ENCODE measurements around the gene AGTR1. TPM values are rescaled to one million over a fixed set of nuclear protein-coding genes. Genes with fewer than 3 reads are reported as not detected.

The AGTR1 gene
- total RNA-seq: not detected

DNA sequence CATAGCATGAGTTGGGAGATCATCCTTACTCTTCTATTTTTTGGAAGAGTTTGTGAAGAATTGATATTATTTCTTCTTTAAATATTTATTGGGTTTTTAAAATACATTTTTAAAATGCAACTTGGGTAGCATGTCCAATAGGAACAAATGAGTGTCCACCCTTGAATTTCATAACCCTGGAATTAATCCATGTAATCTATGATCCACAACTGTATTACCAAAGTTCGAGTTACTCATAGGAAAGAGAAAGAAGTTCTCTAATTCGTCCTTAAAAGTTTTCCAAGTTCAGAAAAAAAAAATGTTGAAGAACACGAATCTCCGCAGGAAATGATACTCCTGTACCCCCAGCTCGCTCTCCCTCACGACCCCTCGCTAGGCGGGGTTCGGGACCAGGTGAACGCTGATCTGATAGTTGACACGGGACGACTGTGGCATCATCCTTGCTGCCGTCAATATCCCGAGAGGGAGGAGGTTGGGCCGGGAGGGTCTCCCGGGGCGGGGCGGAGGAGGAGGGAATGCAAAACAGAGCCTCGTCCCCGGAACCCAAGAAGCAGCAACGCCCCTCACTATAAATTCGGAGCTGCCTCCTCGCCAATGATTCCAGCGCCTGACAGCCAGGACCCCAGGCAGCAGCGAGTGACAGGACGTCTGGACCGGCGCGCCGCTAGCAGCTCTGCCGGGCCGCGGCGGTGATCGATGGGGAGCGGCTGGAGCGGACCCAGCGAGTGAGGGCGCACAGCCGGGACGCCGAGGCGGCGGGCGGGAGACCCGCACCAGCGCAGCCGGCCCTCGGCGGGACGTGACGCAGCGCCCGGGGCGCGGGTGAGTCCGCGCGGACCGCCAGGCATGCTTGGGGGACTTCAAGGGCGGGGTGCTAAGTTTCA is at the start of gene AGTR1:
AGTR1 (plus strand) TSS at position 598 of the 884 bp plus-strand sequence. CDS start 43,133 bp downstream, outside the sequence.
- H3K36me3 Mint-ChIP-seq: no peaks in the 10 kb centered on the region
- H3K4me3 Mint-ChIP-seq: no peak within 1 kb of the TSS
- H3K27ac Mint-ChIP-seq: no peak within 1 kb of the TSS
- CTCF ChIA-PET: no interaction called here
- ATAC-seq (no peak), DNase-seq (no peak)
- peaks cover 22% of the 10 kb centered on the region for H3K27me3 Mint-ChIP-seq
- no peaks in the 10 kb centered on the region for H3K9me3 Mint-ChIP-seq (ENCODE audit: low read depth)
- no peaks in the 10 kb centered on the region for H3K4me1 Mint-ChIP-seq

GRCh38 chr3:148648685-148649352 is 48.9 kb upstream of the AGTR1 start:
- CTCF ChIA-PET: no interaction called here
- H3K27me3 Mint-ChIP-seq: no peaks in the 10 kb centered on the region
- H3K4me3 Mint-ChIP-seq: no peak overlapping the region
- ATAC-seq (no peak), DNase-seq (no peak)
- H3K4me1 Mint-ChIP-seq: no peaks in the 10 kb centered on the region
- H3K27ac Mint-ChIP-seq: no peak overlapping the region
- no peaks in the 10 kb centered on the region for H3K9me3 Mint-ChIP-seq (ENCODE audit: low read depth)
- H3K36me3 Mint-ChIP-seq: no peaks in the 10 kb centered on the region

DNA sequence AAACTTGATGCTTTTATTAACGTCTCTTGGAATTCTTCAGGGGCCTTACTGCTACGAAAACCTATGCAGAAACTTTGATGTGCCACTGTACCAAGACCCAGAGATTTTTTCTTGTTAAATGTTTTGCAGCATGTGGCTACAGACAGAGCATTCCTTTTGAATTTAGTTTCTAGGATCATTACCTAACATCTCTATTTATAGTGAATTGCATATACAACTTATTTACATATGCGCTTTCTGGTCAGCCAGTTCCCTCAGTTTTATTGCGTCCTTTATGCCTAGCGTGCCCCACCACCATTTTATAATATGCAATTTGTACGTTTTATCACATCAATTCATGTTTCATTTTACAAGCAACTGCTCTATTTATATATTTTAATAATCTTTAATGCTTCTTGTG is 46.2 kb upstream of the AGTR1 start:
- H3K4me1 Mint-ChIP-seq: no peaks in the 10 kb centered on the region
- DNase-seq: no peak
- H3K36me3 Mint-ChIP-seq: no peaks in the 10 kb centered on the region
- CTCF ChIA-PET: no interaction called here
- H3K9me3 Mint-ChIP-seq (ENCODE audit: low read depth): peaks cover 2% of the 10 kb centered on the region
- no peak for ATAC-seq
- no peaks in the 10 kb centered on the region for H3K27me3 Mint-ChIP-seq
- H3K27ac Mint-ChIP-seq: no peak overlapping the region
- no peak overlapping the region for H3K4me3 Mint-ChIP-seq

DNA sequence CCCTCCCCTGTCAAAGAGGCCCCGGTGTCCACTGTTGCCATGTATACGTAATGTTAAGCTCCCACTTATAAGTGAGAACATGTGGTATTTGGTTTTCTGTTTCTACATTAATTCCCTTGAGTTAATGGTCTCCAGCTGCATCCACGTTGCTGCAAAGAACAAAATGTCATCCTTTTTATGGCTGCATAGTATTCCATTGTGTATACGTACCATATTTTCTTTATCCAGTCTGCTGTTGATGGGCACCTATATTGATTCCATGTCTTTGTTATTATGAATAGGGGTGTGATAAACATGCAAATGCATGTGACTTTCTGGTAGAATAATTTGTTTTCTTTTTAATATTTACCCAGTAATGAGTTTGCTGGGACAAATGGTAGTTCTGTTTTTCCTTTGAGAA is 43.3 kb upstream of the AGTR1 start:
- H3K36me3 Mint-ChIP-seq: no peaks in the 10 kb centered on the region
- H3K27ac Mint-ChIP-seq: no peak overlapping the region
- H3K4me3 Mint-ChIP-seq: no peak overlapping the region
- no peak for ATAC-seq
- DNase-seq: no peak
- H3K27me3 Mint-ChIP-seq: no peaks in the 10 kb centered on the region
- H3K9me3 Mint-ChIP-seq (ENCODE audit: low read depth): peaks cover 2% of the 10 kb centered on the region
- H3K4me1 Mint-ChIP-seq: no peaks in the 10 kb centered on the region
- CTCF ChIA-PET: no interaction called here

DNA sequence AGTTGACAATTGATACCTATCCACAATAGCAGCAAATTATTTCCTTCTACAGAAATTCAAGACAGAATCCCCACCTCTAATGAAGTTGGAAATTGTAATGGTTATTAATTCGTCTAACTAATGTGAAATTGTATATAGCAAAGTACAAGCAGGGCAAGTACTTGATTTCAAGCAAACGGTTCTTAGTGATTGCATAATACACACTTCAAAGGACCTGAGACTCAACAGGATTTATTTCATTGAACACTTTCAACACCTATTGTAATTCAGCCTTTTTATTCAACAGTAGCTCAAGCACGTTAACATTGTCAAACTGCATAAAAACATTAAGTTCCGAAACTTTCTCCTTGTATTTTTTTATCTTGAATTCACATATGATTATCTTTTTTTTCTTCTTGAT is 40.2 kb upstream of the AGTR1 start:
- no peak for ATAC-seq
- Mint-ChIP-seq H3K27me3 (no peaks in the 10 kb centered on the region), H3K4me3 (no peak overlapping the region), H3K9me3 (ENCODE audit: low read depth) (peaks cover 2% of the 10 kb centered on the region), H3K4me1 (no peaks in the 10 kb centered on the region), H3K36me3 (no peaks in the 10 kb centered on the region), H3K27ac (no peak overlapping the region)
- CTCF ChIA-PET: no interaction called here
- DNase-seq: no peak

GRCh38 chr3:148659512-148659911 is 38.2 kb upstream of the AGTR1 start:
- no peaks in the 10 kb centered on the region for H3K36me3 Mint-ChIP-seq
- ATAC-seq: no peak
- no peak overlapping the region for H3K27ac Mint-ChIP-seq
- no peak for DNase-seq
- no peaks in the 10 kb centered on the region for H3K9me3 Mint-ChIP-seq (ENCODE audit: low read depth)
- H3K4me1 Mint-ChIP-seq: no peaks in the 10 kb centered on the region
- CTCF ChIA-PET: no interaction called here
- H3K4me3 Mint-ChIP-seq: no peak overlapping the region
- H3K27me3 Mint-ChIP-seq: no peaks in the 10 kb centered on the region

DNA sequence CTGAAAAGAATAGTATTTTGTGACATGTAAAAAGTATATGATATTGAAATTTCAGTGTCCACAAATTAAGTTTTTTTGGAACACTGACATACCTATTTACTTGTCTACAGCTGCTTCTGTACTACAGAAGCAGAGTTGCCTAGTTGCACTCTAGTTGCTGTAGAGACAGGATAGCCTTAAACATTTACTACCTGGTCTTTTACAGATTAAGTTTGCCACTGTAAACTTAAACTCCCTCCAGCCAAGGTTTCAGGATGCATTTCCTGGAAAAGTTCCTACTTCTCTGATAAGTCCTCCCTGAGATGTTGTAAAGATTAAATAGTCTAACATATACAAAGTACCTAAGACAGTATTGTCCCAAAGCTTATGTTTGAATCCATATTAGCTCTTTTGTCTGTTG is 17.4 kb upstream of the AGTR1 start:
- Mint-ChIP-seq H3K27me3 (no peaks in the 10 kb centered on the region), H3K27ac (no peak overlapping the region), H3K4me3 (no peak overlapping the region), H3K9me3 (ENCODE audit: low read depth) (no peaks in the 10 kb centered on the region), H3K4me1 (no peaks in the 10 kb centered on the region), H3K36me3 (no peaks in the 10 kb centered on the region)
- ATAC-seq (no peak), DNase-seq (no peak)
- CTCF ChIA-PET: no interaction called here

DNA sequence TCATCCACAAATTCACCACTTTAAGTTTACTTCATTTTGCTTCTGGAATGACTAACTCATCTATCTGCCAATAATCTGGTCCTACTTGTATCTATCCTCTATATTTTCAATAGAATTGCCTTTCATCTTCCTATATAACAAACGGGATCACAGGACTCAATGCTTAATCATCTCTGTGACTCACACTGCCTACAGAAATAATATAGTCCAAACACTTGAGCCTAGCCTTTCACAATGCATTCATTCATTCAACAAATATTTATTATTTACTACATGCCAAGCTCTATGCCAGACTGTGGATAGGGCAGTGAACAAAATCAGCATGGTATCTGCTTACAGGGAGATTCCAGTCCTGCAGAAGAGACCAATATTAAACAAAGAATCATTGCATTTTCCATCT is 16.6 kb upstream of the AGTR1 start:
- CTCF ChIA-PET: no interaction called here
- no peak overlapping the region for H3K4me3 Mint-ChIP-seq
- H3K9me3 Mint-ChIP-seq (ENCODE audit: low read depth): no peaks in the 10 kb centered on the region
- no peaks in the 10 kb centered on the region for H3K4me1 Mint-ChIP-seq
- H3K27me3 Mint-ChIP-seq: no peaks in the 10 kb centered on the region
- H3K36me3 Mint-ChIP-seq: no peaks in the 10 kb centered on the region
- ATAC-seq: no peak
- no peak for DNase-seq
- no peak overlapping the region for H3K27ac Mint-ChIP-seq

- Mint-ChIP-seq H3K27me3 (no peaks in the 10 kb centered on the region), H3K9me3 (ENCODE audit: low read depth) (no peaks in the 10 kb centered on the region), H3K27ac (no peak overlapping the region), H3K4me1 (no peaks in the 10 kb centered on the region), H3K4me3 (no peak overlapping the region), H3K36me3 (no peaks in the 10 kb centered on the region)
- ATAC-seq (no peak), DNase-seq (no peak)
- CTCF ChIA-PET: no interaction called here
These were observed 14.7 kb upstream of the AGTR1 start for GRCh38 chr3:148682997-148683396.

DNA sequence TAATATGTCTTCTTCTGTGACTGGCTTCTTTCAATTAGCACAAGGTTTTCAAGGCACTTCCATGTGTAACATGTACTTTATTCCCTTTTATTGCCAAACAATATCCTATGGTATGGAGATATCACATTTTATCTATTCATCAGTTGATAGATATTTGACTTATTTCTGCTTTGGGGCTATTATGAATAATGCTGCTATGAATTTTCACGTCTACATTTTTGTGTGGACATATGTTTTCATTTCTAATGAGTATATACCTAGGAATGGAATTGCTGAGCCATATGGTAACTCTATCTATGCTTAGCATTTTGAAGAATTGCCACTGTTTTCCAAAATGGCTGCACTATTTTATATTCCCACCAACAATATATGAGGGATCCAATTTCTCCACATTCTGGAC is 3.6 kb upstream of the AGTR1 start:
- Mint-ChIP-seq H3K4me1 (no peaks in the 10 kb centered on the region), H3K4me3 (no peak overlapping the region), H3K36me3 (no peaks in the 10 kb centered on the region), H3K27ac (no peak overlapping the region), H3K9me3 (ENCODE audit: low read depth) (no peaks in the 10 kb centered on the region), H3K27me3 (peaks cover 22% of the 10 kb centered on the region)
- DNase-seq: no peak
- ATAC-seq: no peak
- CTCF ChIA-PET: no interaction called here

DNA sequence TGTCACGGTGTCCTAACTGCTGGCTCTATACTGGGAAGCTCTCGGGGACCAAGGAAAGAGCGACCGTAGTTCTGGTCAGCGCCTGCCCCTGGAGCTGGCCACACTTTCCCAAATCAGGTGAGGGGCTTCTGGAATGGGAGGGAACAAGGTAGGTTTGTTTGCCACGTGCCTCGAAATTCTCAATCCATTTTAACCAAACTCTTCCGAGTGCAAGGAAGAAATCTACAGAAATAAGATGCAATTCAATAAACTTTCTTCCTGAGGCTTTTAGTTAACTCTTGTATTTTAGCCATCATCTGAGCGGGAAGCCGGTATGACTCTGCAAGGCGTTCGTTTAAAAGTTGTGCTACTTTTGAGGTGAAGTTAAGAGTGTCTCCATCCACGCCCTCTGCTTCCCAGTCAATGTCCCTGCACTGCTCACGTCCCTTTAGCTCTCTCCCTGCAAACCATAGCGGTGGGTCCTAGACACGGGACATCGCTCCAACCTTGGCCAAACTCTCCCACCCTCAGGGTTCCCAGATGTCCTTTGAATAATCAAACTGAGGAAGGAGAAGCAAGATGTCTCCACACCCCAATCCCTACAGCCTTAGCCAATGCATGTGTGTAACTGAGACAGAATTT is 597 bp downstream of the AGTR1 start:
- DNase-seq: no peak
- CTCF ChIA-PET: no interaction called here
- peaks cover 22% of the 10 kb centered on the region for H3K27me3 Mint-ChIP-seq
- no peak for ATAC-seq
- H3K9me3 Mint-ChIP-seq (ENCODE audit: low read depth): no peaks in the 10 kb centered on the region
- no peak overlapping the region for H3K4me3 Mint-ChIP-seq
- H3K27ac Mint-ChIP-seq: no peak overlapping the region
- H3K36me3 Mint-ChIP-seq: no peaks in the 10 kb centered on the region
- H3K4me1 Mint-ChIP-seq: no peaks in the 10 kb centered on the region

DNA sequence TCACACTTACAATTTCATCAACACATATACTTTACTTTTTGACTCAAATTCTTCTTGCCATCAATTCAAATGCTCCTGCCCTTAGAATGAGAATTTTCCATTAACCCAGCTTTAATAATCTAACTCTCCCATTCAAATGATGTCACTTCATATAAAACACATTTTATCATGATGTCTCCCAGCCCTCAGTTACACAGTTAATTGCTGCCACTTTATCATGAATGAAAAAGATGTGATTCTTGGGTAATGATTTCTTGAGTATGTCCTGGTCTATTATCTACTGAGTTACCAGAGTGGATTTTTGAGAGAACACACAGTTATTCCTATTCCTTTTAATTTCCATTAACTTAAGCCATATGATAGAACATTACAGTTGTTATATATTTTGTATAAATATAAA is 7.6 kb downstream of the AGTR1 start:
- CTCF ChIA-PET: no interaction called here
- Mint-ChIP-seq H3K27me3 (no peaks in the 10 kb centered on the region), H3K9me3 (ENCODE audit: low read depth) (no peaks in the 10 kb centered on the region), H3K36me3 (no peaks in the 10 kb centered on the region), H3K4me1 (no peaks in the 10 kb centered on the region), H3K4me3 (no peak overlapping the region), H3K27ac (no peak overlapping the region)
- DNase-seq (no peak), ATAC-seq (no peak)

GRCh38 chr3:148707601-148708380 is 10.1 kb downstream of the AGTR1 start:
- no peak overlapping the region for H3K4me3 Mint-ChIP-seq
- no peak for ATAC-seq
- H3K4me1 Mint-ChIP-seq: no peaks in the 10 kb centered on the region
- no peak for DNase-seq
- no peak overlapping the region for H3K27ac Mint-ChIP-seq
- H3K27me3 Mint-ChIP-seq: no peaks in the 10 kb centered on the region
- no peaks in the 10 kb centered on the region for H3K36me3 Mint-ChIP-seq
- CTCF ChIA-PET: no interaction called here
- no peaks in the 10 kb centered on the region for H3K9me3 Mint-ChIP-seq (ENCODE audit: low read depth)
